ENCODE measurements around the gene UNC45B.
A peak's percentile ranks its signal among the peaks of the same experiment; 100 is the strongest.
"Not testable (repeated sequence)": the region's sequence is repeated elsewhere in the genome, so short reads cannot be mapped to it uniquely, and the experiment has no call there.

The UNC45B gene, protein sequence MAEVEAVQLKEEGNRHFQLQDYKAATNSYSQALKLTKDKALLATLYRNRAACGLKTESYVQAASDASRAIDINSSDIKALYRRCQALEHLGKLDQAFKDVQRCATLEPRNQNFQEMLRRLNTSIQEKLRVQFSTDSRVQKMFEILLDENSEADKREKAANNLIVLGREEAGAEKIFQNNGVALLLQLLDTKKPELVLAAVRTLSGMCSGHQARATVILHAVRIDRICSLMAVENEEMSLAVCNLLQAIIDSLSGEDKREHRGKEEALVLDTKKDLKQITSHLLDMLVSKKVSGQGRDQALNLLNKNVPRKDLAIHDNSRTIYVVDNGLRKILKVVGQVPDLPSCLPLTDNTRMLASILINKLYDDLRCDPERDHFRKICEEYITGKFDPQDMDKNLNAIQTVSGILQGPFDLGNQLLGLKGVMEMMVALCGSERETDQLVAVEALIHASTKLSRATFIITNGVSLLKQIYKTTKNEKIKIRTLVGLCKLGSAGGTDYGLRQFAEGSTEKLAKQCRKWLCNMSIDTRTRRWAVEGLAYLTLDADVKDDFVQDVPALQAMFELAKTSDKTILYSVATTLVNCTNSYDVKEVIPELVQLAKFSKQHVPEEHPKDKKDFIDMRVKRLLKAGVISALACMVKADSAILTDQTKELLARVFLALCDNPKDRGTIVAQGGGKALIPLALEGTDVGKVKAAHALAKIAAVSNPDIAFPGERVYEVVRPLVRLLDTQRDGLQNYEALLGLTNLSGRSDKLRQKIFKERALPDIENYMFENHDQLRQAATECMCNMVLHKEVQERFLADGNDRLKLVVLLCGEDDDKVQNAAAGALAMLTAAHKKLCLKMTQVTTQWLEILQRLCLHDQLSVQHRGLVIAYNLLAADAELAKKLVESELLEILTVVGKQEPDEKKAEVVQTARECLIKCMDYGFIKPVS

DNA sequence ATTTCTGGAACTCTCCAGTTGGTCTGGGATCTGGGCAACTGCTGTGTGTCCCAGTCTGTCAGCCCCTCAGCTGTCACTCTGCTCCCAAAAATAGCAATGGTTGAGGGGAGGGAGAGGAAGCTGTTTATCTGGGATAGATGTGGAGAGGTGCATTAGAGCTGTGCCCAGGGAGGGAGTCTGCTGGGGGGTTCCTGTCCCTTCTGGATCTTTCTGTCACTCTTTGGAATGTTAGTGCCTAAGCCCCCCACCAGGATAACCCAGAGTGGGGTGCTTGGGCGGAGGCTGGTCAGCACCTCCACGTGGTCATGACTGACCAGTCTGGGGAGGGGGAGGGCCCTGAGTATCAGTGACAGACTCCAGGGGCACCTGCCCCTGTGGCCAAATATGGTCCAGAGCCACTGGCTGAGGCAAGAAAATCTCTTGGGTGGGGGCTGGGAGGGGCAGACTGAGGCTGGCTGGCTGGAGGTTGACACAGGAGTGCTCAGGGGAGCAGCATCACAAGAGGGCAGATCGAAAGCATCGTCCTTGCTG lies at the start of gene UNC45B:
Gene UNC45B (plus strand): TSS at position 443 of the 531 bp plus-strand sequence. CDS start 447 bp downstream, outside the sequence.
- DNase-seq (ENCODE audit: low spot score): no peak

DNA sequence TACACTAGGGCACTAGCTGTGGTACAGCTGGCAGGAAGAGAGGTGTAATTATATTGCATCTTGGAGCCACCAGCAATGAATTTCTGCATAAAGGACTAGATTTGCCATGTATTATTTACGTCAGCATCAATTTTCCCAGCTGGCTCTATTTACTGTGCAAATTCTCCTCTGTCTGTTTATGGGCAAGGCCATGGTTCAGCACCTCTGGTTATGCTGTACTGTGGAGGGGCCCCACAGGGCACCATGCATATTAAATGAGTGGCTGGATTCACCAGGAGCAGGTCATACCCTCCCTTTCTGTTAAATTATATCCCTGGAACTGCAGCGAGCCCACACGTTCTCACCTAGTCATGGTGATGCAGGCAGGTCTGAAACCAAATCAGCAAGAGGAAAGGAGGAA lies 47.7 kb upstream of the UNC45B start:
- no peak for DNase-seq (ENCODE audit: low spot score)

DNA sequence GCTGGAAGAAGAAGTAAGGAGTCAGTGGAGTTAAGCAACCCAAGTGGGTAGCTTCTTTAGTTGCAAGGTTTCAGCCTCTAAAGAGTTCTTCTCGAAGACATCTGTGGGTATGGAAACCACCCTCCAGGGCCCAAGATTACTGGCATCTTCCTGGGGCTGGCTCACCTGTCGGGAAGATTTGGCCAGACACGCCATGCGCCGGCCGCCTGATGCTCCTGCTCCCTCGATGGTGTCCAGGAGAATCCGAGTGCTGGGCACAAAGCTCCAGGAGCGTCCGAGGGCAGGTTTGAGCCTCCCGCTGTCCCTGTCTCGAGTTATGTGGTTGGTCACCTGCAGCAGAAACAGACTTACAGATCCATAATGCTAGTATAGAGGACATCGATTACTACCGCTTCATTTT lies 46.6 kb upstream of the UNC45B start:
- DNase-seq (ENCODE audit: low spot score): no peak

DNA sequence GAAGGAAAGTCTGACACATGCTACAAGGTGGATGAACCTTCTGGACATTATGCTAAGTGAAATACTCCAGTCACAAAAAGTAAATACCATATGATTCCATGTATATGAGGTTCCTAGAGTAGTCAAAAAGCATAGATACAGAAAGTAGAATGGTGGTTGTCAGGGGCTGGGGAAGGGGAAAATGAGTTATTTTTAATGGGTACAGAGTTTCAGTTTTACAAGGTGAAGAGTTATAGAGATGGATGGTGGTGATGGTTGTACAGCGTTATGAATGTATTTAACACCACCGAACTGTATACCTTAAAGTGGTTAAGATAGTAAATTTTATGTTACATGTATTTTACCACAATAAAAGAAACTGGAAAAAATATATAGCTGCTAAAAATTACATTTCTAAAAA lies 45.9 kb upstream of the UNC45B start:
- DNase-seq (ENCODE audit: low spot score): no peak

DNA sequence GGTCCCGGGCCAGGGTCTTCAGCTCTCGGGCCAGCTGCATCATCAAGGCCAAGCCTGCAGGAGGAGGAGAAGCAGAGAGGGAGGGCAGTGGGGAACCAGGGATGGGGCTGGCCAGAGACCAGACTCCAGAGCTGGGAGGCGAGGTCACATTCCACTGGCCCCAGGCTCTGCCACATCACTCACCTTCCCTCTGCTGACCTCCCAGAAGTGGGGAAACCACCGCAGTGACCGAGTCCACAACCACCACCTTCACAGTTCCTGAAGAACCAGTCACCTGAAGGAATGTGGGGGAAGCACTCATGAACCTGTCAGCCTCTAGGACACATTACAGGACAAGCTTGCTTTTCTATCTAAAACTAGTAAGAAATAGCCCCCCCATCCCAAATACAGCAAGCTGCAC lies 44.3 kb upstream of the UNC45B start:
- no peak for DNase-seq (ENCODE audit: low spot score)

DNA sequence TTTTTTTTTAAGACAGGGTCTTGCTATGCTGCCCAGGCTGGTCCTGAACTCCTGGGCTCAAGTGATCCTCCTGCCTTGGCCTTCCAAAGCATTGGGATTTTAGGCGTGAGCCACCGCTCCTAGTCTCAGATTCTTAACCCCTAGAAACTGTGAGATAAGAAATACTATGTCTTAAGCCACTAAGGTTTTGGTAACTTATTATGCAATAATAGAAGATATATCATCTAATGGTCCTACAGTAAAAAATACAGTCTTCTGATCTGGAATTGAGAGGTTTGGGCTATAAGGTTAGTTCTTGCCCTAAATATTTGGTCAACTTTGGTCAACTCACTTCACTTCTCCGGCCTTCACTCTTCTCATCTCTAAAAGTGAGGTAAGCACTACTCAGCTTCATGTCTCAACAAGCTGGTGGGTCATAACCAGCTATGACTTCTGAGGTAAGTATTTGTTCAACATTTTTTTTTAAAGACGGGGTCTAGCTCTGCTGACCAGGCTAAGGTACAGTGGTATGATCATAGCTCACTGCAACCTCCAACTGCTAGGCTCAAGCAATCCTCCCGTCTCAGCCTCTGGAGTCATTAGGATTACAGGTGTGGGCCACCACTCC lies 42.7 kb upstream of the UNC45B start:
- no peak for DNase-seq (ENCODE audit: low spot score)

DNA sequence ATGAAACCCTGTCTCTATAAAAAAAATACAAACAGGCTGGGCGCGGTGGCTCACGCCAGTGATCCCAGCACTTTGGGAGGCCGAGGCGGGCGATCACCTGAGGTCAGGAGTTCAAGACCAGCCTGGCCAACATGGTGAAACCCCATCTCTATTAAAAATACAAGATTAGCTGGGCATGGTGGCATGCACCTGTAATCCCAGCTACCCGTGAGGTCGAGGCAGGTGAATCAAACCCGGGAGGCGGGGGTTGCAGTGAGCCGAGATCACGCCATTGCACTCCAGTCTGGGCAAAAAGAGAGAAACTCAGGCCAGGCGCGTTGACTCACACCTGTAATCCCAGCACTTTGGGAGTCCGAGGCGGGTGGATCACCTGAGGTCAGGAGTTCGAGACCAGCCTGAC lies 36.8 kb upstream of the UNC45B start:
- not testable (repeated sequence) for DNase-seq (ENCODE audit: low spot score)

DNA sequence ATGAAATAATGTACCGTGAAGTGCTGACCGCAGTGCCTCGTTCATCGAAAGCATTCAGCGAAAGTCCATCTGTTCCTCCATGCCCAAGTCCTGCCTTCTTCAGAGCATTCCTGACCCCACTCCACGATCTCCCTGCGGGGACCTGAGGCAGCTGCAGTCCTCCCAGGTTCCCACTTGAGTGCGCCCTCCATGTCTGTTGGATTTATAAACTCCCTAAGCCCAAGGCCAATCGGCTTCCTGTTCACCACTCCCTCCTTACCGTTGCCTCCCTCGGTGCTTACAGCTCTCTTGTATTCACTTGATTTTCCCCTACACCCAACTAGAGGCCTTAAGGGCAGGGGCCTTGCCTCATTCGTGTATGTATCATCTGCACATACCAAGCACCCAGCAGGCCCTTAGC lies 30.8 kb upstream of the UNC45B start:
- no peak for DNase-seq (ENCODE audit: low spot score)

DNA sequence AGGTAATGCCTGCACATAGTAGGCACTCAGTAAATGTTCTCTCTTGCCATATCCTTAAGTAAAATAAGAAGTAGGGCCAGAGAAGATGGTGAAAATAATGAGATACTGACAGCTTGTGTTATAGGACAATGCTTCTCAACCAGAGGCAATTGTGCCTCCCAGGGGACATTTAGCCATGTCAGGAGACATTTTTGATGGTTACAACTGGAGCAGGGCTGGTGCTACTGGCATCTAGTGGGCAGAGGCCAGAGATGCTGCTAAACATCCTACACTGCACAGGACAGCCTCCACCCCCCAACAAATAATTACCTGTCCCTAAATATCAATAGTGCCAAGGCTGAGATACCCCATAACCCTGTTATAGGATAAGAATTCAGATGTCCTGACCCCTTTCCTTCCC lies 29.6 kb upstream of the UNC45B start:
- peak; percentile 26 for DNase-seq (ENCODE audit: low spot score)

DNA sequence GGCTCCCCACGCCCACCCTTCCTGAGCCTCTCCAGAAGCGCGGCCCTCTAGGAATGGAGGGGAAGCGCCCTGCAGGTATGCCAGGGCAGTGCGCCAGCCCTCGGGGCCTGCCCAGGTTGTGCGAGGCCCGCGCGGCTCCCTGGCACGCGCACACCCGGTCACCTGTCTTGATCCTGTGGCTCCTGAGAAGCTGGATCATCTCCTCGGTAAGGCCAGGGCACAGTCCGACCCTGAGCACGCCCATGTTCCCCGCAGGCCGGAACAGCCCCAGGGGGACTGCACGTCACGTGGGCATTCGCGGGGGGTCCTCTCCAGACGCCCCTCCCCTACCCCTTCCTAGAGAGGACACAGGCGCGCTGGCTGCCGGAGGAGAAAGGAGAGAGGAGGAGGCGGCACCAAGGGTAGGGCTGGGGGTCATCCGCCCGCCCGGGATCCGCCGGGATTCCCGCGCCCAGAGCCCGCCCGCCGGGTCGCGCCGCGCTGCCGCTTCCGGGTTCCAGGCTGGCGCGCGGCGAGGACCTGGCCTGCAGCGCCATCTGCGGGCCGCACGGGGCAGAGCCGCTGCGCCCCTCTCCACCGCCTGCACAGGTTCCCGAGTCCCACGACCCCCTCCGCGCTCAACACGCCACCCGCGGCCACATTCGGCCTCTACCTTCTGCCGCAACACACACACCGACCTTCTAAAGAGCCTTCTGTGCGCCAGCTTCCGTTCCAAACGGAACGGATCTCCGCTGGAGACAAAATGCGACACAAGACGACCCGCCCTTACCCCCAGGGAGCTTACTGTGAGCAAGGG lies 28.0 kb upstream of the UNC45B start, which contains the start of gene RAD51D:
Gene RAD51D (minus strand): TSS at position 491 of the 796 bp plus-strand sequence. CDS start 247 bp downstream, at position 244.
- peak; percentile 74 for DNase-seq (ENCODE audit: low spot score)

DNA sequence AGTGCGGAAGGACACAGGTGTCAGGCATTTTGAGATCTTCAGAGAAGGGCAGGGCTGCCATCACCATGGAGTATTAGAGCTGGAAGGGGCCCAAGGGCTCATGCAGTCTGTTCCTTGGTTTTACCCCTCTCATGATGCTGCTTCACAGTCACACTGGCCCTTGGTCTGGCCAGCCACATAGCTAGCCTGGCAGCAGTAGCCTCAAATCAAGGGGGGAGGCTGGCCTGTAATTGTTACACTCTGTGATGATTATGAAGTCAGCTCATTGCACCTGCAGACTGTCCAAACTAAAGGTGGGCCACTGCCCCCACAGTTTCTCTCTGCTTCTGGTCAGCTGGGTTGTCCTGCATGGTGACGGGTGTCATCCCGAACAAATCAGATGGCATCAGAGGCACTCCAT lies 26.3 kb upstream of the UNC45B start, which contains the start of gene FNDC8:
Gene FNDC8 (plus strand): TSS at position 301 of the 400 bp plus-strand sequence. CDS start 79 bp downstream, at position 380.
- no peak for DNase-seq (ENCODE audit: low spot score)

DNA sequence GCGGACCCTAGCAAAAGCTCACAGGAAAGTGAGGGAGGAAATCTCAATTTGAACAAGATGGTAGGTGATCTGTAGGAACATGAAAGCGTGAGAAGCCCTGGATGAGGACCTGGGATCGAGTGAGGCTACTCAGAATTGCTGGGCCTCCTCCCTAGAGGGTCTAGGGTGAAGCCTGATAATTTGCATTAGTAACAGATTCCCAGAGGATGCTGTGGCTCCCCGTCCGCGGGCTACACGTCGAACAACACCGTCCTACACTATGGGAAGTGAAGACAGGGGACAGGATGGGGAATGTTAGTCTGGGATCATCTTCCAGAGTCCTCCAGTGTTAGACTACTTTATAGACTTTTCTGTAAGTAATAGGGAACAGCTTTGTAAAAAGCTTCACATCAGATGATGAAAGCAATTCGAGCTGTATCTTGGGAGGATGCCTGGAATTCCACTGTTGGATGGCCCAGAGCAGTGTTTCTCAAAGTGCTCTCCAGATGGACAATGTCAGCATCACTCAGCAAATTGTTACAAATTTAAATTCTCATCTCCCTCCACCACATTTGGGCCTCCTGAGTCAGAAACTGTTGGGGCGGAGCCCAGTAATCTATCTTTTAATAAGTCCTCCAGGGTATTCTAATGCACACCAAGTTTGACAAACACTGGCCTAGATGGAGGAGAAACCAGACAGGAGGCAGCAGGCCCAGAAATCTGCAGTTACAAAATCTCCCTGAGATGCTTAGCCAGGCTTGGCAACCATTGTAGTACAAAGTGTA lies 19.7 kb upstream of the UNC45B start:
- DNase-seq (ENCODE audit: low spot score): no peak

DNA sequence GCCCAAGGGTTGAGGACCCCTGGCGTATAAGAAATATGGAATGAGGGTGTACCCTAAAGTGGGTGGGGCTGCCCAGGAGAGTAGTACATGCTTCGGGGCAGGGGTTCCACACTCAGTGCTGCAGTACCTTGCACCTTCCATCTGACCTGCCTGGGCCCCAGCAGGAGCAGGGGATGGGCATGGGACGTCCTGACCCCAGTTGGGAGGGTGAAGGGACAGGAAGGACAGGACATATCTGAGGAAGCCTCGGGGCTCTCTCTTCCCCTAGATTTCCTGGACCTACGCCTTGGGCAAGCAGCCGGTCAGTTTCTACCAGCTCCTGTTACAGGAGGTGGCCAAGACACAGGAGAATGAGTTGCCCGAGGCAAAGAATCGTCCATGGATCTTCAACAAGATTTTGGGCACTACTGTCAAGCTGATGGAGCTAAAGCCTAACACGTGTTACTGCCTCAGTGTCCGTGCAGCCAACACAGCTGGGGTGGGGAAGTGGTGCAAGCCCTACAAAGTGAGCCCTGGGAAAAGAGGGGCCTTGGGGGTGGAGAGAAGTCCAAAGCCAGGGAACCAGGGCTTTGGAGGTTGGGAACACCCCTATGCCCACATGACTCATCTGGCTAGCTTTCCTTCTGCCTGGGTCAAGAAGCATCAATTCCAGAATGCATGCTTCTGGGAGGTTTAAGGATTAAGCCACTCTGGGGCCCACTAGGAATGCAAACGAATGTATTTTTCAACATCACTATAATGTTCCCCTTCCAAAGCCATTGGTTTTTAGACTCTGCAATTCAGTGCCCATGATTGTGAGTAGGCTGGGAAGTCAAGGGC lies 18.3 kb upstream of the UNC45B start:
- no peak for DNase-seq (ENCODE audit: low spot score)

DNA sequence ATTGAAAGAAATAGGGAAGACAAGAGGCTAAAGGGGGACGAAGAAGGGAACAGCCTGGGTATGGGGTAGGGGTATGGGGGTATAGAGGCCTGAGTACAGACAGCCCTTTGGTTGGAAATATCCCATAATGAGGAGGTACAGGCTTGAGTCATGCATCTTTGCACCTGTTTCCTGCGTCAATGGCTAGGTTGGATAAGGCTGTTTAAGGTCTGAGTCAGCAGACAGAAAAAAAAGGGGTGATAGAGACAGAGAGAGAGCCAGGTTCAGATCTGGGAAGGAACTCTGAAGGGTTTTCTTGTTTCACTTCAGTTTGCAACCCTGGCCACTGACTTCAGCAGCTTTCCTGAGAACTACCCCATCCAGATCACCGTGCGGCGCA lies 17.7 kb upstream of the UNC45B start:
- no peak for DNase-seq (ENCODE audit: low spot score)

DNA sequence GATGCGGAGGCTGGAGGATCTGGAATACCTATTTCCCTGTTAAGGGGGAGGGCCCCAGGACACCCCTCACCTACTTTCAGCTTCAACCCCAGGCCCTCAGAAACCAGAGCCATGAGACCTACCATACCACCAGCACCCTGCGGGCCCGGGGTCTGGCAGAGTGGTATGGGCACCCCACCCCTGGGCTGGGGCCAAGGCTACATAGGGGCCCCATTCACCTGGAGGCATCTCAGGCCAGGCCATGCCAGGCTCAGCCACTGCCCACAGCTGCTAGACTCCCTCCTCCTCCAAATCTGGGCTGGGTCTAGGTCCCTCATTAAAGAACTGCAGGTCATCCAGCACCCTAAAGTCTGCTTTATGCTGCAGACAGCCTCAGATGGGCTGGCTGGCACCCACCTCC lies 17.2 kb upstream of the UNC45B start:
- DNase-seq (ENCODE audit: low spot score): no peak

DNA sequence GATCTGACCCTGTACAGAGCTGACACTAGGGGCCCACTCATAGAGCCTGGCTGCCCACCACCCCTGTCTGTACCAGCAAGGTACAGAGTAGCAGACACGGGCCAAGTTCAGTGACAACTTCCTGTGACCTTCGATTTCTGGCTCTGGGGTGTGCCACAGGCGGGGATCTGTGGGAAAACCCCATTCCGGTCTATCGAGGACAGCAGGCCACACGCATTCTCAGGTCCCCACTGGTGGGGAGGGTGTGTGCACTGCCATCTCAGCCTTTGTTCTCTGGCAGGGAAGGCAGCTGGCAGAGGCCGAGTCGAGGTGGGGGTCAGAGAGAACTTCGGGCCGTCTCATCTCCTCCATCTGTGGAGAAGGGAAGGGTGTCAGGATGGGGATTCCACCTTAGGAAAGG lies 15.5 kb upstream of the UNC45B start:
- DNase-seq (ENCODE audit: low spot score): no peak

DNA sequence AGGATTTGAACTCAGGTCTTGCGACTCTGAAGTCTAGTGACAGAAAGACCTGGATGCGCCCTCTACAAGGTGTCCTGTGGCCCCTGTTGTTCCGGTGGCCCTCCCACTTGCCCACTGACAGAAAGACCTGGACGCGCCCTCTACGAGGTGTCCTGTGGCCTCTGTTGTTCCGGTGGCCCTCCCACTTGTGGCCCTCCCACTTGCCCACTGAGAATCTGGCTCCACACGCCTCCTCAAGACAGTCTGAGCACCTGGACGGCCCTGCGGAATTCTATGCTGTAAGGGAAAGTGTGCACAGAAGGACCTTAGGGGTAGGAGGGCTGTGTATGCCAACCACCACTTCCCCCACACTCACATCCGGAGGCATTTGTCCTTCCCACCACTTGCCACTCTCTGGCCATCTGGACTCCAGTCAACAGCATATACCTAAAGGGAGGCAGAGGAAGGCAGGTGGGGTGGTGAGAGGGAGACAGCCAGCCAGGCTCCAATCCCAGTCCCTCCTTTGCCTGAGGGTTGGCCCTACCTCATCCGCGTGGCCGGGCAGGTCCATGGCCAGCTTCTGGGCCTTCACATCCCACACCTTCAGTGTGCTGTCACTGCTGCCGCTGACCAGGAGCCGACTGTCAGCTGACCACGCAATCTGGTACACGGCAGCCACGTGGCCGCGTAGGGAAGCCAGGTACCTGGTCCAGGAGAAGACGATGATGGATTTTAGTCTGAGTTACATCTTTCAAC lies 14.6 kb upstream of the UNC45B start:
- no peak for DNase-seq (ENCODE audit: low spot score)

DNA sequence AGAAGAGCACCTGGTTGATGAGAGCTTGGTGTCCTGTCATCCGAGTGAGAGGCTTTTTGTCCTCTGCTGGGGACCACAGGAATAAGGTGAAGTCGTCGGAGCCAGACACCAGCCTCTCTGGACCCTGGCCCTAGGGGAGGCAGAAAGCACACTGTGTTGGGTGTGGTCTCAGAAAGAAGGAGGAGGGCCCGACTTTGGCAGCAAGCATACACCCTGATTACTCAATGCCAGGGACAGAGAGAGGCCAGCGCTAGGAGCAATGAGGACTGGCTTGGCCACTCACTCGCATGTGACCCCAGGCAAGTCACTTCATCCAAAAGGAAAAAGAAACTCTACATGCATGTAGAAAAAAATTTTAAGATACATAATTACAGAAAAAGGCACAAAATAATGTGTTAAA lies 12.3 kb upstream of the UNC45B start:
- DNase-seq (ENCODE audit: low spot score): no peak

DNA sequence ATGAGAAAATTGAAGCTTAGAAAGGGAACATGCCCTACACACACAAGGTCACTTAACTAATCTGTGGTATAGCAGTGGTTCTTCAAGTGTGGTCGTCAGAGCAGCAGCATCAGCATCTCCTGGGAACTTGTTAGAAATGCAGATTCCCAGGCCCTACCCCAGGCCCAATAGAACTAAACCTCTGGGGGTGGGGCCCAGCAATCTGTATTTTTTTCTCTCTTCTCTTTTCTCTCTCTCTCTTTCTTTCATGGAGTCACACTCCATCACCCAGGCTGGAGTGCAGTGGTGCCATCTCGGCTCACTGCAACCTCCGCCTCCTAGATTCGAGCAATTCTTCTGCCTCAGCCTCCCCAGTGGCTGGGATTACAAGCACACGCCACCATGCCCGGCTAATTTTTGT lies 9.4 kb upstream of the UNC45B start:
- DNase-seq (ENCODE audit: low spot score): no peak

Data from Ammon's horn (tissue), 1 donor.